ENCODE data around the gene PPEF1.
"Not testable (repeated sequence)": the region's sequence is repeated elsewhere in the genome, so short reads cannot be mapped to it uniquely, and the experiment has no call there.

PPEF1 gene

GRCh38 chrX:18702362-18703195, 4.9 kb upstream of the PPEF1 start:
- DNase-seq: no peak

- DNase-seq: no peak
These were observed 2.4 kb downstream of the PPEF1 start for GRCh38 chrX:18709833-18710232.

- DNase-seq: no peak
These were observed 7.5 kb downstream of the PPEF1 start for GRCh38 chrX:18714910-18715309.

- no peak for DNase-seq
These were observed 12.4 kb downstream of the PPEF1 start for GRCh38 chrX:18719852-18720251.

GRCh38 chrX:18721683-18722499, 14.4 kb downstream of the PPEF1 start:
- DNase-seq: no peak

GRCh38 chrX:18722500-18723071, 15.1 kb downstream of the PPEF1 start:
- DNase-seq: no peak

GRCh38 chrX:18725310-18725943, 18.0 kb downstream of the PPEF1 start:
- DNase-seq: no peak

GRCh38 chrX:18733287-18733686, 25.8 kb downstream of the PPEF1 start:
- no peak for DNase-seq

- not testable (repeated sequence) for DNase-seq
These were observed 32.2 kb downstream of the PPEF1 start for GRCh38 chrX:18739609-18740008.

GRCh38 chrX:18748499-18748898, 41.1 kb downstream of the PPEF1 start:
- DNase-seq: no peak

- no peak for DNase-seq
These were observed 46.2 kb downstream of the PPEF1 start for GRCh38 chrX:18753631-18754030.

GRCh38 chrX:18755651-18756050, 48.2 kb downstream of the PPEF1 start:
- no peak for DNase-seq

GRCh38 chrX:18757956-18758932, 50.8 kb downstream of the PPEF1 start:
- DNase-seq: no peak

GRCh38 chrX:18761750-18762149, 54.3 kb downstream of the PPEF1 start:
- no peak for DNase-seq

- DNase-seq: not testable (repeated sequence)
These were observed 55.7 kb downstream of the PPEF1 start for GRCh38 chrX:18763106-18763505.

- no peak for DNase-seq
These were observed 61.9 kb downstream of the PPEF1 start for GRCh38 chrX:18769364-18769763.

GRCh38 chrX:18769812-18770573, 62.5 kb downstream of the PPEF1 start:
- DNase-seq: no peak

- no peak for DNase-seq
These were observed 82.5 kb downstream of the PPEF1 start for GRCh38 chrX:18789916-18790315.

GRCh38 chrX:18792828-18793227, 85.4 kb downstream of the PPEF1 start:
- DNase-seq: no peak

- DNase-seq: no peak
These were observed 86.2 kb downstream of the PPEF1 start for GRCh38 chrX:18793601-18794089.

- no peak for DNase-seq
These were observed 89.7 kb downstream of the PPEF1 start for GRCh38 chrX:18797141-18797540.

Measured in activated CD8-positive, alpha-beta memory T cell treated with anti-CD3 and anti-CD28 coated beads, Interleukin-2, amount 50 U/mL, for 4 hours (primary cell).